GM21529 (cell line): ENCODE measurements around the gene UPK3B.
"Not testable (repeated sequence)": the region's sequence is repeated elsewhere in the genome, so short reads cannot be mapped to it uniquely, and the experiment has no call there.

Source experiments
- ATAC-seq: cut with Tn5 transposase; IDR thresholded peaks from one replicate; pipeline ENCODE4 v1.9.1; 2021; ENCODE audit not compliant: unreplicated experiment

UPK3B gene

DNA sequence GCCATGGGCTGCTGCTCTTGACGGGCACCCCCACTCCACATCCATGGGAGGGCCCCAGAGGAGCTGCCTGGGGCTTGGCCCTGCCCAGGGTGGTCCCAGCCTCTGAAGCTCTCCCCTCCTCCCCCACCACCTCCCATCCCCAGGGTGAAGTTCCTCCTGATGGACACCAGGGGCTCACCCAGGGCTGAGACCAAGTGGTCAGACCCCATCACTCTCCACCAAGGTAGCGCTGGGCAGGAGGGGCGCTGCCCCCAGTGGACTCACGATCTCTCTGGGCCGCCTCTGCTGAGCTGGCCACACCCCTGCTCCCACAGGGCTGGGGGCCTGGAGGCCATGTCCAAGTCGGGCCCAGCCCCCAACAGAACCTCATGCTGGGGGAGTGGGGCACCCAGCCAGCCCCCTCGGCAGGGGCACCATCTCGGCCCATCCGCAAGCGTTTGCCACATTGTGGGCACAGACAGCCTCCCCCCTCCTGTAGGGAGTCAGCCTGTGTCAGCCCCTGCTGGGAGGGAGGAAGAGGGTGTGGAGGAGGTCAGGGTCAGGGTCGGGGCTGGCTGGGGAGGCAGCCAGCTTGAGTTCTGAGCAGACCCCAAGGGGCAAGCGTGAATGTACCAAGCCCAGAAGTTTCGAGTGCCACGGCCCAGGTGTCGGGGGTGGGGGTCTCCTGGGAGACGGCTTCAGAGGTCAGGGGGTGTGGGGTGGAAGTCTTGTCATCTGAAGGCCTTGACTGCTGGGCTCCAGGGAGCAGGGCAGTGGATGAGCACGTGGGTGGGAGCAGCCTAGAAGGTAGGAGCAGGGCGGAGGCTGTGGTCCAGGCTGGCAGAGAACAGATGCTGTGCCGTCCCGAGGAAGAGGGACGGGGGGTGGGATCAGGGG is 2.8 kb downstream of the UPK3B start:
- ATAC-seq: no peak

GRCh38 chr7:76513817-76514799 is 3.8 kb downstream of the UPK3B start:
- no peak for ATAC-seq

DNA sequence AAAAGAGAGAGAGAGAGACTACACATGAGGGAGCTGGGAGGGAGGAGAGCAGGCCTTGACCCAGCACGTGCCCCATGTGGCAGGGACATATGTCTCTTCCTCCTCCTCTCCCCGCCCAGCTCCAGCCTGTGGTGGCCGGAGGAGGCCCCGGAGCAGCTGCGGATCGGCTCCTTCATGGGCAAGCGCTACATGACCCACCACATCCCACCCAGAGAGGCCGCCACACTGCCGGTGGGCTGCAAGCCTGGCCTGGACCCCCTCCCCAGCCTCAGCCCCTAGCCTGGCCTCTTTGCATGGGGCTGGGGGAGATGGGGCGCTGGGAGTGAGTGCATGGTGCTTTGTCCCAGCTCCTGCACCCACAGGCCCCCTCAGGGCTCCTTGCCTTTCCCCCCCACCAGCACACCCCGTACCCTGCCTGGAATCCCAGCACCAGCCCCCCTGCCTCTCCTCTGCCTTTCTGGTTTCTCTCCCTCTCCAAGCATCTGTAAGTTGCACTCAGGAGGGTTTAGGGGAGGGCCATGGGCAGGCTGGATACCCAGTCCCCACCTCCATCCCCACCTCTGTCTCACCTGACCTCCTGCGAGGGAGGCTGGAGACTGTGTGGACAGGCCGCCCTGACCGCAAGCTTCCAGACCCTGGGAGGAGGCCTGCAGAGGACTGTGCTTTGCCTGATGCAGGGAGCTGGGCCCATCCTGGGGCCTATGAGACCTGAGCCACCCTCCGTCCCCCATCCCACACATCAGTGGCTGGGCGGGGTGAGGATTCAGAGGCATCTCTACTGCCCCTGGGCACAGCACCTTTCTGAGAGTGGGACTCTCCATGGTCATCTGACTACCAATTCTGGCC is 4.8 kb downstream of the UPK3B start:
- ATAC-seq: no peak

DNA sequence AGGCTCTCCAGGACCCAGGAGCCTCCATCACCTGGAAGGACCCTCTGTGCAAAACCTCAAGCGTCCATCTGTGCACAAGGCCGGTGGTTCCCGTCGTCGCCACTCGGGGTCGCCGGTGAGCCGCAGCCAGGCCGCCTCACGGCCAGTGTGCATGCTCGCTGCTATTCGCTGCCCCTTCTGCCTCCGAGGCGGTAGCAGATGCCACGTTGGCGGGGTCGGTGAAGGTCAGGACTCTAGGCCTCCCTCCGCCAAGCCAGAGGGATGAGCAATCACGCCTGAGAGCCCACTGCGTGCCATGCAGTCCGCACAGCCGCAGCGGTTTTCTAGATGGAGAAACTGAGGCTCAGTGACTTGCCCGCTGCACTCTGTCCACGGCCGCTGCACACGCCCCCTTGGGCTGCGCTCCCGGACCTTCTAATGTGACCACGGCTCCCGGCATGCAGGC is 5.7 kb downstream of the UPK3B start:
- no peak for ATAC-seq

- ATAC-seq: not testable (repeated sequence)
Observed at GRCh38 chr7:76516932-76517331, 6.6 kb downstream of the UPK3B start.

DNA sequence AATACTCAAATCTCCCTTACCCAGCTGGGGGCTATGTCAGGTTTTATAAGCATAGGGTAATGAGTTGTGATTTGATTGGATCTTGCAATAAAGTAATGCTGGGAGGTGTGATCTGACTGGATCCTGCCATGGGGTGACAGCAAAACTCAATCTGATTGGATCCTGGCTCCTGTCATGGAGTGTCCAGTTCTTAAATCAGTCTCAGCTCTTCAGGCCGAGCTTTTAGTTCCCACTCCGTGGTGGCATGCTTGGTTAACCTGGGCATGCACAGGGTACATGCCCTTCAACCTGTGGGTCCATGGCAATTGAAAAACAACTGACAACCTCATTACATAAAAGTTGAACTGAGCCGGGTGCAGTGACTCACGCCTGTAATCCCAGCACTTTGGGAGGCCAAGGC is 15.8 kb downstream of the UPK3B start:
- ATAC-seq: not testable (repeated sequence)

DNA sequence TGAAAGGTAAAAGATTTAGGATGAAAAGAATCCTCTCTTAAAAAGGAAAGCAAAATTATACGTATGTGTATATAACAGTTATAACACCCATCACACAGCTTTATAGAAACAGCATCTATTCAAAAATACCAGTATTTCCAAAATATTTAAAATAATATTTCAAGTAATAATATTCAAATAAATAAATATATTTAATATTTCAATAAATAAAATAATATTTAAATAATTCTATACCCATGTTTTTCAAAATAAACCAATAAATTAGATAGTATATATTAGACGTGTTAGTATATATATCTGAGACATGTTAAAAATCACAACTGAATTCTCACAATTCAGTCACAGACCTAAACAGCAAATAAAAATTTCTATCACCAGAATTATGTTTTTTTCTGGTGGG is 21.3 kb downstream of the UPK3B start:
- ATAC-seq: not testable (repeated sequence)

DNA sequence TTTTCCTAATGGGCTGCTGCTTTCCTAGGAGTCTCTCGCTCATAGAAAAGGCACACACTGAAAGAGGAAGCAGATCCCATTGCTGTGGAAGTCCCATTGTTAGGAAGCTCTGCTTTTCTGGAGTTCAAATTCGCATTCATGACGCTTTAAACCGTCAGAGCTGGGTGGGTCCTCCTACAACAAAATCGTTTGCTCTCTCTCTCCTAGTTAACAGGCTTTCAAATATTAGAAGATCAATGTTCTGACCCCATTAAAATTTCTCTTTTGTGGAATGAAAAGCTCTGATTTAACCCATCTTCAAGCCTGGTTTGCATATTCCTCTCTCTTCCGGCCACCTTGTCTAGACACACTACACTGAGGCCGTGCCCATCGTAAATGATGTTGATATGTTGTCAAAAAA is 32.8 kb downstream of the UPK3B start, which contains the start of gene SPDYE16:
SPDYE16 (minus strand) TSS at position 101 of the 400 bp plus-strand sequence. CDS start 1,838 bp downstream, outside the sequence.
- ATAC-seq: not testable (repeated sequence)

DNA sequence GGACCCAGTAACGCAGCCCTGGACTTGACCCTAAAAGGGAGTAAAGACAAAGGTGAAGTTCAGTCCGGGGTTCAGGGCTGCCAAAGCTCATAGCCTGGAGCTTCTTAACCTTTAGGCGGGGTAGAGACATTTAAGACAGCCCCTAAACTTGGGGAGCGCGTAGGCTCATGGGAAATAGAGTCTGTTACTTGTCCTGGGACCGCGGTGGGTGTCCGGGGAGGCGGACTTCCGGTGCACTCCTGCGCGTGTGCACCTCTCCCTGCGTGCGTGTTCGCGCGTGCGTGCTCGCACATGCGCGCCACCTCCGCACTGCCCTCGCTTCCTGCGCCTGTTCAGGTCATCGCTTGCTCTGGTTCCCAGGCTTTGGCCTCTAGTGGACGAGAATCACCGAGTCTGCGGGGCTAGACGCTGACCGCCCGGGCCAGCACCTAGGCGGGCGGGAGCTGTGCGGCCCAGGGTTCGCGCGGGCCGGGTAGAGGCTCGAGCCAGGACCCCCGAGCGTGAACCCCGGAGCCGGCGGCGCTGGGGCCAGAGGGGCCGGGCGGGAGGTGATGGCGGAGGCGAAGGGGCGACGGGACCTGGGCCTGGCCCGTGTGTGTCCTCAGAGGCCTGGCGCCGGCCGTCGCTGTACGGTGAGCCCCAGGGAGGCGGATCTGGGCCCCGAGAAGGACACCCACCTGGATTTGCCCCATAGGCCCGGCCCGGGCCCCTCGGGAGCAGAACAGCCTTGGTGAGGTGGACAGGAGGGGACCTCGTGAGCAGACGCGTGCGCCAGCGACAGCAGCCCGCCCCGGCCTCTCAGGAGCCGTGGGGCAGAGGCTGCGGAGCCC is 38.9 kb downstream of the UPK3B start:
- ATAC-seq: peak; percentile 99

GRCh38 chr7:76549855-76550248 is 39.5 kb downstream of the UPK3B start:
- not testable (repeated sequence) for ATAC-seq

DNA sequence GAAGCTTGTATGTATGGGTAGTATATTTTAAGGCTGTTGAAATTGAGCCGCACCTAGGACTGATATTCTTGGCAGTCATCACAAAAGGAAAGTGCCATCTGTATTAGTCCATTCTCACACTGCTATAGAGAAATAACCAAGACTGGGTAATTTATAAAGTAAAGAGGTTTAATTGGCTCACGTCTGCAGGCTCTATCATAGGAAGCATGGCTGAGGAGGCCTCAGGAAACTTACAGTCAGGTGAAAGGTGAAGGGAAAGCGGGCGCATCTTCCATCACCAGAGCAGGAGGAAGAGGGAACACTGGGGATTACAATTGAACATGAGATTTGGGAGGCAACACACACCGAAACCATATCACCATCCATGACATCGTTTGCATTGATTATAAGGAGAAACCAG is 41.6 kb downstream of the UPK3B start:
- not testable (repeated sequence) for ATAC-seq

GRCh38 chr7:76559685-76560084 is 49.3 kb downstream of the UPK3B start:
- ATAC-seq: not testable (repeated sequence)

- not testable (repeated sequence) for ATAC-seq
Observed at GRCh38 chr7:76560157-76560556, 49.8 kb downstream of the UPK3B start.

GRCh38 chr7:76561342-76561741 is 51.0 kb downstream of the UPK3B start:
- not testable (repeated sequence) for ATAC-seq

DNA sequence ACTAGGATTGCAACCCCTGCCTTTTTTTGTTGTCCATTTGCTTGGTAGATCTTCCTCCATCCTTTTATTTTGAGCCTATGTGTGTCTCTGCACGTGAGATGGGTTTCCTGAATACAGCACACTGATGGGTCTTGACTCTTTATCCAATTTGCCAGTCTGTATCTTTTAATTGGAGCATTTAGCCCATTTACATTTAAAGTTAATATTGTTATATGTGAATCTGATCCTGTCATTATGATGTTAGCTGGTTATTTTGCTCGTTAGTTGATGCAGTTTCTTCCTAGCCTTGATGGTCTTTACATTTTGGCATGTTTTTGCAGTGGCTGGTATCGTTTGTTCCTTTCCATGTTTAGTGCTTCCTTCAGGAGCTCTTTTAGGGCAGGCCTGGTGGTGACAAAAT is 54.6 kb downstream of the UPK3B start:
- not testable (repeated sequence) for ATAC-seq
